Activated CD8-positive, alpha-beta T cell treated with anti-CD3 and anti-CD28 coated beads for 36 hours (primary cell): Measurements from ENCODE around the gene TGFB3. TPM values are rescaled to one million over a fixed set of nuclear protein-coding genes. Genes with fewer than 3 reads are reported as not detected.

Source experiments
- ATAC-seq: fragments of 200-7000 bp; cut with Tn5 transposase; one replicate; pipeline ENCODE4 v1.10.0; 2021; ENCODE audit warnings: mild to moderate bottlenecking, moderate library complexity
- CTCF ChIA-PET: fragments of 350-600 bp; sonication (Branson Sonifier 250); formaldehyde crosslinking; loops from one replicate; lab custom pipeline; 2021; ENCODE audit warnings: antibody characterized with exemption; lab: Charles Lee
- POLR2A ChIA-PET: fragments of 350-600 bp; sonication (Branson Sonifier 250); formaldehyde crosslinking; loops from one replicate; lab custom pipeline; 2021; ENCODE audit warnings: antibody characterized with exemption; lab: Charles Lee
- DNase-seq: peaks from one replicate; pipeline ENCODE4 v3.0.0-alpha.2; 2020
- H3K27ac Mint-ChIP-seq: one replicate; pipeline ENCODE4 v1.8.0; 2021; ENCODE audit warnings: mild to moderate bottlenecking, mixed read lengths
- H3K27me3 Mint-ChIP-seq: one replicate; pipeline ENCODE4 v1.8.0; 2021; ENCODE audit warnings: mixed read lengths
- H3K36me3 Mint-ChIP-seq: one replicate; pipeline ENCODE4 v1.8.0; 2021; ENCODE audit warnings: low read depth, mixed read lengths
- H3K4me1 Mint-ChIP-seq: one replicate; pipeline ENCODE4 v1.8.0; 2021; ENCODE audit warnings: low read depth, mixed read lengths
- H3K4me3 Mint-ChIP-seq: one replicate; pipeline ENCODE4 v1.8.0; 2021; ENCODE audit warnings: mild to moderate bottlenecking, moderate library complexity, mixed read lengths
- H3K9me3 Mint-ChIP-seq: one replicate; pipeline ENCODE4 v1.8.0; 2021; ENCODE audit warnings: mixed read lengths
- CTCF ChIP-seq: fragments of 200-600 bp; IDR thresholded peaks from one replicate; pipeline ENCODE4 v1.8.0; 2022; ENCODE audit warnings: antibody characterized with exemption, mild to moderate bottlenecking
- intact Hi-C: fragments of 100-400 bp; cut with micrococcal nuclease; formaldehyde crosslinking; loops from one replicate; pipeline ENCODE4 v1.10.0; 2022
- total RNA-seq, 2 experiments: library from RNA; stranded (reverse); gene quantifications; one replicate each; pipeline ENCODE4 v1.2.3, GENCODE V29; 2021

TGFB3 gene
- total RNA-seq, 2 experiments from 2014 or later, result 3.4 to 4.2 TPM

GRCh38 chr14:75939200-75939599, 42.6 kb downstream of the TGFB3 start:
- H3K4me3 Mint-ChIP-seq, result no peak overlapping the region
- no peaks in the 10 kb centered on the region for H3K36me3 Mint-ChIP-seq
- TF ChIP-seq CTCF, result no peak
- H3K27ac Mint-ChIP-seq, result no peak overlapping the region
- no peaks in the 10 kb centered on the region for H3K4me1 Mint-ChIP-seq
- intact Hi-C loops, result no loop called here
- H3K9me3 Mint-ChIP-seq, result no peaks in the 10 kb centered on the region
- CTCF ChIA-PET, result no interaction called here
- no peak for ATAC-seq
- DNase-seq, result no peak
- POLR2A ChIA-PET, result interaction anchor here (1.2 kb wide), 1 partner anchor 15 kb away, joined by 4 read pairs; no protein-coding TSS in a partner anchor
- H3K27me3 Mint-ChIP-seq, result no peaks in the 10 kb centered on the region

- no peak for TF ChIP-seq CTCF
- DNase-seq (no peak), ATAC-seq (no peak)
- ChIA-PET CTCF (interaction anchor here (1.6 kb wide), 1 partner anchor 28 kb away, joined by 9 read pairs; no protein-coding TSS in a partner anchor), POLR2A (interaction anchor here (0.6 kb wide), 1 partner anchor 449 kb away, joined by 3 read pairs; no protein-coding TSS in a partner anchor)
- Mint-ChIP-seq H3K36me3 (no peaks in the 10 kb centered on the region), H3K27me3 (no peaks in the 10 kb centered on the region), H3K27ac (no peak overlapping the region), H3K4me3 (no peak overlapping the region), H3K4me1 (no peaks in the 10 kb centered on the region), H3K9me3 (no peaks in the 10 kb centered on the region)
- intact Hi-C loops, result no loop called here
These were observed 46.7 kb downstream of the TGFB3 start for GRCh38 chr14:75934998-75935628.

GRCh38 chr14:75933712-75934296, 48.0 kb downstream of the TGFB3 start:
- no peaks in the 10 kb centered on the region for H3K4me1 Mint-ChIP-seq

GRCh38 chr14:75928690-75929181, 53.1 kb downstream of the TGFB3 start:
- POLR2A ChIA-PET, result no interaction called here
- no peaks in the 10 kb centered on the region for H3K4me1 Mint-ChIP-seq
- TF ChIP-seq CTCF, result no peak
- H3K4me3 Mint-ChIP-seq, result no peak overlapping the region
- CTCF ChIA-PET, result interaction anchor here (1.4 kb wide), 1 partner anchor 22 kb away, joined by 5 read pairs; no protein-coding TSS in a partner anchor
- no peaks in the 10 kb centered on the region for H3K9me3 Mint-ChIP-seq
- H3K36me3 Mint-ChIP-seq, result no peaks in the 10 kb centered on the region
- no peaks in the 10 kb centered on the region for H3K27me3 Mint-ChIP-seq
- DNase-seq (no peak), ATAC-seq (no peak)
- intact Hi-C loops, result no loop called here
- no peak overlapping the region for H3K27ac Mint-ChIP-seq

More at GRCh38 chr14:75933712-75934296, 48.0 kb downstream of the TGFB3 start:
- ChIA-PET CTCF (no interaction called here), POLR2A (no interaction called here)
- DNase-seq, result no peak
- Mint-ChIP-seq H3K4me3 (no peak overlapping the region), H3K9me3 (no peaks in the 10 kb centered on the region), H3K27ac (no peak overlapping the region), H3K36me3 (no peaks in the 10 kb centered on the region), H3K27me3 (no peaks in the 10 kb centered on the region)
- TF ChIP-seq CTCF, result no peak
- no peak for ATAC-seq
- intact Hi-C loops, result no loop called here

GRCh38 chr14:75927564-75928087, 54.2 kb downstream of the TGFB3 start:
- ChIA-PET POLR2A (no interaction called here), CTCF (interaction anchor here (1.0 kb wide), 1 partner anchor 219 kb away, joined by 4 read pairs; no protein-coding TSS in a partner anchor)
- Mint-ChIP-seq H3K27ac (no peak overlapping the region), H3K9me3 (no peaks in the 10 kb centered on the region), H3K4me3 (no peak overlapping the region), H3K4me1 (no peaks in the 10 kb centered on the region), H3K27me3 (no peaks in the 10 kb centered on the region), H3K36me3 (no peaks in the 10 kb centered on the region)
- TF ChIP-seq CTCF, result no peak
- DNase-seq (no peak), ATAC-seq (no peak)
- intact Hi-C loops, result no loop called here
